NT2/D1 (cell line): ENCODE results near the gene FOSB.

Source experiments
- SUZ12 ChIP-seq: IDR thresholded peaks from 2 replicates; pipeline ENCODE4 v1.6.1; 2011; ENCODE audit not compliant: insufficient read length, insufficient read depth; ENCODE audit errors: extremely low read depth
- YY1 ChIP-seq: IDR thresholded peaks from 2 replicates; pipeline ENCODE4 v1.6.1; 2011; ENCODE audit not compliant: insufficient read length, insufficient read depth

DNA sequence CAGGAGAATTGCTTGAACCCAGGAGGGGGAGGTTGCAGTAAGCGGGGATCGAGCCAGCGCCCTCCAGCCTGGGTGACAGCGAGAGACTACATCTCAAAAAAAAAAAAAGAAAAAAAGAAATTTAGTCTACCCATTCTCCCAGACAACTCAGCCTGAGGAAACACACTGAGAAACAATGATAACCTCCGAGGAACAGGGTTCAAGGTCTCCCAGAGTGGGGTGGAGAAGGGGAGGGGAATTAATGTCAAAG, 38.1 kb downstream of the FOSB start:
- TF ChIP-seq SUZ12 (no peak), YY1 (no peak)
